ENCODE data around the gene UBASH3A.

The UBASH3A gene

DNA sequence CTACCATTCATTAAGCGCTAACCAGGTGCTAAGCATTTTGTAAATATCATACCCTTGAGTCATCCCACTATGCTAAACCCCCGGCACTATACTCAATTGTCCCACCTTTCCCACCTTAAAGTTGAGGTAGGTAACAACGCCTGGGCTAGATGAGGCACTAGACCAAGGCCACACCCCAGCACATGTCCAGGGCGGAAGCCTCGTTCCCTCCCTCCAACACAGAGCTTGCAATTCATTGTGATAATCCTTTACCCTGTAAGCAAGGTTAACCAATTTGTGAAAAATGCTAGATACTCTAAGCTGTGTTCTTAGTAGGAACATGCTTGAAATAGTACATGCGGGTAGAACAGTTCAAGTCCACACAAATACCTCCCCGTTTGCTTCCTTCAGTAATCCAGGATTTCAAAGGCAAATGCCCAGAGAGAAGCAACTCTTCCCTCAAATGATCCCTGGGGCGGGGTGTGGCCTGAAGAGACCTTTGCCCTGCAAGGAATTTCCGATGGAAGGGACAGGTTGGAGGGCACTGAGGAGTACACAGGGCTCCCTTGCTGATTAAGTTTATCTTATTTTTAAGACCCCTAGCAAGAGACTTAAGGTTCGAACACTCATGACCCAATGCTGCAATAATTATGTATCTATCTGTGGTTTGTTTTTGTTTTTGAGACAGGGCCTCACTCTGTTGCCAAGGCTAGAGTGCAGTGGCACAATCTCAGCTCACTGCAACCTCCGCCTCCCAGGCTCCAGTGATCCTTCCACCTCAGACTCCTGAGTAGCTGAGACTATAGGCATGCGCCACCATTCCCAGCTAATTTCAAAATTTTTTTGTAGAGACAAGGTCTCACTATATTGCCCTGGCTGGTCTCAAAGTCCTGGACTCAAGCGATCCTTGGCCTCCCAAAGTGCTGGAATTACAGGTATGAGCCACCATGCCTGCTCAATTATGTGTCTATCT lies 89.7 kb downstream of the UBASH3A start:
- no peak for DNase-seq

DNA sequence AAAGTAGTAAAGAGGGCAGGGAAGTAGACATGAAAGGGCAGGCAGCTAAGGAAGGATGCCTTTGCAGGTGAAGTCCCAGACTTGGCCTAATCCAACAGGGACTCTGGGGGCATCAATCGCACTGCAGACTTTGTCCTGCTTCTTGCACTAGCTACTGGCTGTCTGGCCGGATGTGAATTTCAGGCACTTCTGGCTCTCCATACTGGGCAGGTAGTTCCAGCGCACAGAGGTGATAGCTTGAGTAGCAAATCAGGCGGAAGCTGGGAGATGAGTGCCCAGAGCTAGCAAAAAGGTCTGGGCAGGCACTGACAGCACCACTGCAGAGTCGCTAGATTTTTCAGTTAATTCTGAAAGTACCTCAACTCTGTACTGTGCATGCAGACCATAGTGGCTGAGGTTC lies 91.3 kb downstream of the UBASH3A start:
- DNase-seq: no peak

DNA sequence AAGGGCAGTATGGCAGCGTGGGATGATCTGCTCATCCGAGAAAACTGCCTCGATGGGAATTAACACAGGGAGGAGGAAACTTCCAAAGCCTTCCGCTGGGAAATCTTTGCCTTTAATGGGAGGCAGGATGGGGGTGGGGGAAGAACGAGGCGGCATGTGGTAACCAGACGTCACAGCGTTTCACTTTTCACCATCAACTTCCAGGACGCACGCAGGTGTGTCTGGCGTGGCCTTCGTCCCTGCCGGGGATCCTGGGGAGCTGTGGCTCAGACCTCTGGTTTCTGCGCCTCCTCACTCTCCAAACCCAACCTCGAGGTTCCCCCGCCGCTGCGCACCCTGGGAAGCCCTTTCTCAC lies 92.0 kb downstream of the UBASH3A start:
- DNase-seq: no peak

DNA sequence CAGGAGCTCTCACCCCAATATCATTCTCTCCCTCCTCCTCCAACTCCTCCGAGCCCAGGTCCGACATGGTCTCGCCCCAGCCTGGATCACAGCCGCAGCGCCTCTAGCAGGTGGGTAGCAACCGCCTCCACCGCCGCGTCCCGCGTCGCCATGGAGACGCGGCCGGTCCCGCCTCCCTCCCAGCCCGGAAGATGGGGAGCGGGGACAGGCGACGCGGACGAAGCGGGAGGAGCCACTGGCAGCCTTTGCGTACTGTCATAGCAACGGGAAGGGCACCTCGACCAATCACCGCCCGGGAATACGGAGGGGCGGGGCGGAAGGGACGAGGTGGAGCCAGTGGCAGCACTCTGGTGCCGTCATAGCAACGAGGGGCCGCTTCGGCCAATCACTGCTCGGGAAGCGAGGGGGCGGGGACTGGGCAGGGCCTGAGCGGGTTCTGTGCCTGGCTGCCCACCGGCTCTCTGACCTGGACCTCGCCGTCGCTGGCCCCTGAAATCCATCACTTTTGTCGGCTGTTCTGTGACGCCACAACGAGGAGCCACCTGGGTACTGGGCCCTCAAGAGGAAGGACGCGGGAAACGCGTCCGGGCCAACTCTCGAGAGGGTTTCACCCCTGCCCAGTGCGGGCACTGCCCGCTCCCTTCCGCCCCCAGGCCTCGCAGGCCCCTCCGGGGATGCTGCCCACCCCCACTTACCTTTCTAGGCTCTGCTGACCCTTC lies 92.6 kb downstream of the UBASH3A start, which contains the start of gene RSPH1:
Gene RSPH1 (minus strand): TSS at position 105 of the 719 bp plus-strand sequence. CDS start 38 bp downstream, at position 67.
- peak; percentile 100 for DNase-seq

DNA sequence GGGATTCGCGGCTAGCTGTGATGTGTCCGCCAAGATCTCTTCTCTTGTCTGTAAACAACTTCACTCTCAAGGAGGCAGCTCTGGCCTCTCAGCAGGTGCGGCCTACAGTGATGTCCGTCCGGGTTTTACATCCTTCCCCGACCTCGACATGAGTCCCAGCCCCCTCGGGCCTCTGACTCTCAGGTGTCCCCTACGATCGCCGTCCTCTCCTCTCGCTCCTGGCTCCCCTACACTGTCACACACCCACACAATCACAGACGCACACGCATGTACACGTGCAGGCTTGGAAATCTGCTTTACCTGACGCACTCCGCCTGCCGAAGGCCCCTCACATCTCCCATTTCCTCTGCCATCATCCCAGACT lies 93.1 kb downstream of the UBASH3A start:
- no peak for DNase-seq

Measured in CD4-positive, alpha-beta T cell treated with Interleukin-15 for 1 hour (primary cell).